ENCODE measurements around the gene SP7. TPM values are rescaled to one million over a fixed set of nuclear protein-coding genes. Genes with fewer than 3 reads are reported as not detected.

SP7 gene
- not detected in 2 replicates for total RNA-seq

DNA sequence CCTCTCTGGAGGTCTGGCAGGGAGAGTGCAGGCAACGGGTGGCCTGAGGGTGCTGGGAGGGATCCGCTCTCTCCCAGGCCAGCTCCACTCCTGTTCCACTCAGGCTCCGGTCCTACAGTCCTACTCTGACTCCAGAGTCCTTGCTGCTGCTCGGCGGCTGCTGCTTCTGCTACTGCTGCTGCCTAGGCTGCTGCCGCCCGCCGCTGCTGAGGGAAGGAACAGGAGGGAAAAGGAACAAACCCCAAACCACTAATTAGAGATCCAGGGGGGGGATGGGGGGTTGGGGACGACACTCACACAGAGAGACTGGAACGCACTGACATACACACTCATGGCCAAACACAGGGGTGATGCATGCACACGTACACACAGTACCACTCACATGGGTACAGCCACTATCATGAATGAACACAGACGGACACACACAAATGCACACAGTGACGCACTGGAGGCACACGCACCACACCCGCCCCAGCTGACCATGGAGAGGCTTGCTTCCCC, at the start of gene SP7:
SP7 (minus strand) TSS at position 174 of the 501 bp plus-strand sequence. CDS start 708 bp downstream, outside the sequence.

DNA sequence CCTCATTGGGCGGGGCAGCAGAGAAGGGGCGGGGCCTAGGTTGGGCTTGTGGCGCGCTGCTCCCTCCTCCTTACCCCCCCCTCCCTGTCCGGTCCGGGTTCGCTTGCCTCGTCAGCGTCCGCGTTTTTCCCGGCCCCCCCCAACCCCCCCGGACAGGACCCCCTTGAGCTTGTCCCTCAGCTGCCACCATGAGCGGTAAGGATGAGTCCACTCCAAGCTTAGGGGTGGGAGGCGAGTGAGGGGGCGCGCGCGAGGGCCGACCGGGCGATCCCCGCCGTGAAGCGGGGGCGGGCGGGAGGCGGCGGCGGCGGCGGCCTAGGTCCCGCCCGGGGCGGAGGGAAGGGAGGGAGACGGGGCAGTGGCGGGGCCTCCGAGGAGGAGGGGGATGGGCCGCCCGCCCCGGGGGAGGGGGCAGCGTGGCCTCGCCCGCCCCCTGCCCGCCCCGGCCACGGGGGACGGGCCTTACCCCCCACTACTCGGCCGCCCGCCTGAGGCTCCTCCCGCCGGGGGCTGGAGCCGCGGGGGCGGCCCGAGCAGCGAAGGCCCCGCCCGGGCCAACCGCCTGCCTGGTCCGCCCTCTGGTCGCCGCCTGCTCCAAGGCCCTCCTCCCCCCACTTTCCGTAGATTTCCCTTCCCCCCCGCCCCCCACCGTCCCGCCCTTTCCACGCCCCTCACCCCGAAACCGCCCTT, 44.1 kb upstream of the SP7 start, which contains the start of gene SP1:
SP1 (plus strand) TSS at position 73 of the 690 bp plus-strand sequence; CDS start at position 189, 116 bp downstream.

DNA sequence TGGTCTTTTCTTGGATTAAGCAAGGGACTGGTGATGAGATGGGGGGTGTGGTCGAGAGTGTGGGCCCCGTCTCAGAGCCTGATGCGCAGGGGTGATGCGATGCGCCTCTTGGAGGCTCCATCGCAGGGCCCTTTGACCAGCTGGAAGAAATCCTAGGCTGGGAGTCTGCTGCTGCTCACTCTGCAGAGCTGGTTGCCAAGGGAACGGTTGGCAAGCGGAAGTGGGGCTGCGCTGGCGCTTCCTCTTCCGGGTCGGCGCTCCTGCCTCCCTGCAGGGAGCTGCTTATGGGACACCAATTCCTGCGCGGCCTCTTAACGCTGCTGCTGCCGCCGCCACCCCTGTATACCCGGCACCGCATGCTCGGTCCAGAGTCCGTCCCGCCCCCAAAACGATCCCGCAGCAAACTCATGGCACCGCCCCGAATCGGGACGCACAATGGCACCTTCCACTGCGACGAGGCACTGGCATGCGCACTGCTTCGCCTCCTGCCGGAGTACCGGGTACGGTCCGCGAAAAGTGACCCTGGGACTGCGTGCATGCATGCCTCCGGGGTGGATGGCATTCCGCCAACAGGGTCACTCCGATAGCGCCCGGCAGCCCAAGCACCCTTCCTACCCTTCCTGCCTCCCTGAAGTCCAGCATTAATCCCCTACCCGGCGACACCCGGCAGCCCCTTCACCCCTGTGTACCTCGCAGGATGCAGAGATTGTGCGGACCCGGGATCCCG, 36.5 kb downstream of the SP7 start, which contains the start of gene MYG1:
MYG1 (plus strand) TSS at position 242 of the 727 bp plus-strand sequence; CDS start at position 285, 43 bp downstream.

DNA sequence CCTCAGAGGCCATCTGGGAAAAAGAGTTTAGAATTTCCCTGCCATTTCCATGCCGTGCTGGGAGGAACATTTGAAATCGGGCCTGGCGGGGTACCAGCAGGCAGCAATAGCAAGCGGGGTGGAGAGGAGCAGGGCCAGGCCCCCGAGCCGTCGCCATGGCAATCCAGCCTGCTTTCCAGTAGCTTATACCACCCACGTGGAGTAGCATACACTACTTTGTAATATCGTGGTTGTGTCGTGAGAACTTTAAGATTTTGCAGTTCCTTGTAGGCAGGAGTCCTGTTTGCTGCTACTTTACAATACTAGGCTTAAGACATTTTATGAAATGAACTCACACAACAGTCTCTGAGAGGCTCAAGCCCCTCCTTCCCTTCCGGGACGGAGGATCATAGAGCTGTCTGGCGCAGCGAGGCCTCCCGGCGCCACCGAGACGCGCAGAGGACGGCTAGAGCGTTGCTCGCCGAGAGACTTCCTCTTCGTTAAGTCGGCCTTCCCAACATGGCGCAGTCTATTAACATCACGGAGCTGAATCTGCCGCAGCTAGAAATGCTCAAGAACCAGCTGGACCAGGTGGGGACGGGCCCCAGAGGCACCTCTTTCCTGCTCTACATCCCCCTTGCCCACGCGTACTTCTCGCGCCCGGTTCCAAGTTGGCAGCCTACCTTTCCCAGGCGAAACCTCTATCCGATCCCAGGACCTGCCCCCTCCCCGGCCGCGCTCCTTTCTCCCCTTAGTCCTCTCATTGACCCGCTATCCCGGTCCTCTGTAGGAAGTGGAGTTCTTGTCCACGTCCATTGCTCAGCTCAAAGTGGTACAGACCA, 40.9 kb downstream of the SP7 start, which contains the start of gene PFDN5:
PFDN5 (plus strand) TSS at position 473 of the 821 bp plus-strand sequence; CDS start at position 499, 26 bp downstream.

Other genes with a start within 250 kb of the SP7 start
- gene IGFBP6, start 238.7 kb downstream of the SP7 start, total RNA-seq: 561 and 1,794 TPM in 2 replicates
- 0.19 TPM in 1 of 2 replicates, not detected in the other for gene SOAT2, start 232.9 kb downstream of the SP7 start, total RNA-seq
- 13.0 and 14.4 TPM in 2 replicates for gene ZNF740, start 155.6 kb downstream of the SP7 start, total RNA-seq
- 5.0 and 13.0 TPM in 2 replicates for gene CSAD, start 155.4 kb downstream of the SP7 start, total RNA-seq
- gene ITGB7, start 129.1 kb downstream of the SP7 start, total RNA-seq: 0.19 and 0.56 TPM in 2 replicates
- 14.4 and 21.9 TPM in 2 replicates for gene RARG, start 104.1 kb downstream of the SP7 start, total RNA-seq
- 2.0 and 10.0 TPM in 2 replicates for gene ESPL1, start 68.1 kb downstream of the SP7 start, total RNA-seq
- 735 and 1,031 TPM in 2 replicates for gene PFDN5, start 40.8 kb downstream of the SP7 start, total RNA-seq
- 38.6 and 50.0 TPM in 2 replicates for gene MYG1, start 36.7 kb downstream of the SP7 start, total RNA-seq
- 33.4 and 40.9 TPM in 2 replicates for gene AAAS, start 14.7 kb downstream of the SP7 start, total RNA-seq
- gene SP1, start 43.8 kb upstream of the SP7 start, total RNA-seq: 18.3 and 27.8 TPM in 2 replicates
- under 0.01 TPM in 1 of 2 replicates, not detected in the other for gene AMHR2, start 87.5 kb upstream of the SP7 start, total RNA-seq
- gene PRR13, start 105.4 kb upstream of the SP7 start, total RNA-seq: 19.7 and 29.5 TPM in 2 replicates
- gene PCBP2, start 115.7 kb upstream of the SP7 start, total RNA-seq: 172 and 193 TPM in 2 replicates
- gene MAP3K12, start 163.1 kb upstream of the SP7 start, total RNA-seq: 20.1 and 29.6 TPM in 2 replicates
- 26.2 and 55.4 TPM in 2 replicates for gene TARBP2, start 164.9 kb upstream of the SP7 start, total RNA-seq
- gene NPFF, start 171.1 kb upstream of the SP7 start, total RNA-seq: not detected in 2 replicates